Chondrocyte (in vitro differentiated cells): Measurements from ENCODE around the gene LRRC8A. TPM values are rescaled to one million over a fixed set of nuclear protein-coding genes. Genes with fewer than 3 reads are reported as not detected.
"Not testable (repeated sequence)": the region's sequence is repeated elsewhere in the genome, so short reads cannot be mapped to it uniquely, and the experiment has no call there.

Experiments
- DNase-seq: peaks from one replicate; pipeline ENCODE4 v3.0.0; 2021; ENCODE audit warnings: mixed read lengths, low spot score
- H3K27ac Mint-ChIP-seq: one replicate; pipeline ENCODE4 v1.8.0; 2021; ENCODE audit warnings: mild to moderate bottlenecking, moderate library complexity, mixed read lengths; ENCODE audit not compliant: unreplicated experiment
- H3K27me3 Mint-ChIP-seq: 2 replicates; pipeline ENCODE4 v1.8.0; 2021; ENCODE audit warnings: low read depth, mixed read lengths
- H3K36me3 Mint-ChIP-seq: 2 replicates; pipeline ENCODE4 v1.8.0; 2021; ENCODE audit warnings: low read depth, mixed read lengths
- H3K4me1 Mint-ChIP-seq: 2 replicates; pipeline ENCODE4 v1.8.0; 2021; ENCODE audit warnings: low read depth, mild to moderate bottlenecking, mixed read lengths
- H3K4me3 Mint-ChIP-seq: one replicate; pipeline ENCODE4 v1.8.0; 2021; ENCODE audit warnings: mild to moderate bottlenecking, moderate library complexity, mixed read lengths; ENCODE audit not compliant: unreplicated experiment
- H3K9me3 Mint-ChIP-seq: 2 replicates; pipeline ENCODE4 v1.8.0; 2021; ENCODE audit warnings: low read depth, mixed read lengths
- CTCF ChIP-seq: fragments of 200-600 bp; sonication (generic); IDR thresholded peaks from 2 replicates; pipeline ENCODE4 v1.5.0; 2021; ENCODE audit warnings: antibody characterized with exemption, mild to moderate bottlenecking, moderate library complexity
- total RNA-seq: library from RNA; stranded (reverse); gene quantifications from 3 replicates; pipeline ENCODE4 v1.2.1, GENCODE V29; 2021

The LRRC8A gene
- total RNA-seq, 1 donor from 2014 or later = 55.0 TPM

- Mint-ChIP-seq H3K27ac (no peak overlapping the region), H3K27me3 (no peaks in the 10 kb centered on the region), H3K36me3 (no peaks in the 10 kb centered on the region), H3K9me3 (no peaks in the 10 kb centered on the region), H3K4me1 (no peaks in the 10 kb centered on the region), H3K4me3 (no peak overlapping the region)
- DNase-seq = no peak
- TF ChIP-seq CTCF = no peak
Measured at GRCh38 chr9:128937310-128938165, 55.6 kb downstream of the LRRC8A start.

GRCh38 chr9:128940271-128940921, 58.5 kb downstream of the LRRC8A start:
- H3K27me3 Mint-ChIP-seq = no peaks in the 10 kb centered on the region
- H3K36me3 Mint-ChIP-seq = no peaks in the 10 kb centered on the region
- no peak overlapping the region for H3K4me3 Mint-ChIP-seq
- DNase-seq = no peak
- no peaks in the 10 kb centered on the region for H3K9me3 Mint-ChIP-seq
- H3K27ac Mint-ChIP-seq = no peak overlapping the region
- H3K4me1 Mint-ChIP-seq = peaks cover under 1% of the 10 kb centered on the region
- no peak for TF ChIP-seq CTCF

- TF ChIP-seq CTCF = no peak
- Mint-ChIP-seq H3K9me3 (no peaks in the 10 kb centered on the region), H3K4me3 (no peak overlapping the region), H3K36me3 (no peaks in the 10 kb centered on the region), H3K27ac (no peak overlapping the region), H3K27me3 (no peaks in the 10 kb centered on the region), H3K4me1 (peaks cover 8% of the 10 kb centered on the region)
- DNase-seq = no peak
Measured at GRCh38 chr9:128940946-128941755, 59.2 kb downstream of the LRRC8A start.

- Mint-ChIP-seq H3K4me1 (peaks cover 27% of the 10 kb centered on the region), H3K4me3 (no peak overlapping the region), H3K27ac (no peak overlapping the region), H3K27me3 (no peaks in the 10 kb centered on the region), H3K36me3 (no peaks in the 10 kb centered on the region), H3K9me3 (no peaks in the 10 kb centered on the region)
- DNase-seq = peak; percentile 22
- TF ChIP-seq CTCF = no peak
Measured at GRCh38 chr9:128943832-128944620, 62.1 kb downstream of the LRRC8A start.

- not testable (repeated sequence) for H3K9me3 Mint-ChIP-seq, H3K27ac Mint-ChIP-seq, H3K27me3 Mint-ChIP-seq, H3K36me3 Mint-ChIP-seq, H3K4me3 Mint-ChIP-seq
- peaks cover 27% of the 10 kb centered on the region for H3K4me1 Mint-ChIP-seq
- DNase-seq = peak; percentile 12
Measured at GRCh38 chr9:128944966-128945365, 63.0 kb downstream of the LRRC8A start.
